Measurements from ENCODE around the gene KCNQ1OT1. TPM values are rescaled to one million over a fixed set of nuclear protein-coding genes. Genes with fewer than 3 reads are reported as not detected.

The KCNQ1OT1 gene
- total and polyA plus RNA-seq, 2 experiments from 2014 or later = 3.1 to 7.9 TPM

- H3K9me3 ChIP-seq (ENCODE audit: low read depth) = peaks cover 76% of the 10 kb centered on the region
- H3K27ac ChIP-seq = no peak overlapping the region
- H3K79me2 ChIP-seq = no peaks in the 10 kb centered on the region
- H3K9me2 ChIP-seq (replicated peaks; ENCODE audit: insufficient read depth) = no peaks in the 10 kb centered on the region
- no peak overlapping the region for H3K4me2 ChIP-seq
- H4K20me1 ChIP-seq (ENCODE audit: insufficient read depth, poor library complexity, severe bottlenecking) = no peaks in the 10 kb centered on the region
- DNase-seq (ENCODE audit: low spot score) = no peak
- TF ChIP-seq EZH2 (IDR thresholded peaks at IDR 0.05; ENCODE audit: borderline replicate concordance) (no peak), EZH2phosphoT487 (IDR thresholded peaks at IDR 0.05; ENCODE audit: low read depth, severe bottlenecking, unreplicated experiment) (no peak)
- TF ChIP-seq, protein P1, sequence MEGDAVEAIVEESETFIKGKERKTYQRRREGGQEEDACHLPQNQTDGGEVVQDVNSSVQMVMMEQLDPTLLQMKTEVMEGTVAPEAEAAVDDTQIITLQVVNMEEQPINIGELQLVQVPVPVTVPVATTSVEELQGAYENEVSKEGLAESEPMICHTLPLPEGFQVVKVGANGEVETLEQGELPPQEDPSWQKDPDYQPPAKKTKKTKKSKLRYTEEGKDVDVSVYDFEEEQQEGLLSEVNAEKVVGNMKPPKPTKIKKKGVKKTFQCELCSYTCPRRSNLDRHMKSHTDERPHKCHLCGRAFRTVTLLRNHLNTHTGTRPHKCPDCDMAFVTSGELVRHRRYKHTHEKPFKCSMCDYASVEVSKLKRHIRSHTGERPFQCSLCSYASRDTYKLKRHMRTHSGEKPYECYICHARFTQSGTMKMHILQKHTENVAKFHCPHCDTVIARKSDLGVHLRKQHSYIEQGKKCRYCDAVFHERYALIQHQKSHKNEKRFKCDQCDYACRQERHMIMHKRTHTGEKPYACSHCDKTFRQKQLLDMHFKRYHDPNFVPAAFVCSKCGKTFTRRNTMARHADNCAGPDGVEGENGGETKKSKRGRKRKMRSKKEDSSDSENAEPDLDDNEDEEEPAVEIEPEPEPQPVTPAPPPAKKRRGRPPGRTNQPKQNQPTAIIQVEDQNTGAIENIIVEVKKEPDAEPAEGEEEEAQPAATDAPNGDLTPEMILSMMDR (IDR thresholded peaks at IDR 0.05; ENCODE audit: poor library complexity) = no peak
- WGBS (ENCODE audit: low lambda C conversion rate, missing lambda C conversion rate) = 95% methylated on average over 6 of the region's 6 CpGs
- no peak overlapping the region for H3K4me3 ChIP-seq
- no peaks in the 10 kb centered on the region for H3K36me3 ChIP-seq (replicated peaks; ENCODE audit: insufficient read depth, low read depth)
- no peaks in the 10 kb centered on the region for H3K4me1 ChIP-seq (ENCODE audit: insufficient read depth)
- no peaks in the 10 kb centered on the region for H3K27me3 ChIP-seq
- H2AFZ ChIP-seq = no peak overlapping the region
Observed at GRCh38 chr11:2647953-2648352, 51.8 kb downstream of the KCNQ1OT1 start.

DNA sequence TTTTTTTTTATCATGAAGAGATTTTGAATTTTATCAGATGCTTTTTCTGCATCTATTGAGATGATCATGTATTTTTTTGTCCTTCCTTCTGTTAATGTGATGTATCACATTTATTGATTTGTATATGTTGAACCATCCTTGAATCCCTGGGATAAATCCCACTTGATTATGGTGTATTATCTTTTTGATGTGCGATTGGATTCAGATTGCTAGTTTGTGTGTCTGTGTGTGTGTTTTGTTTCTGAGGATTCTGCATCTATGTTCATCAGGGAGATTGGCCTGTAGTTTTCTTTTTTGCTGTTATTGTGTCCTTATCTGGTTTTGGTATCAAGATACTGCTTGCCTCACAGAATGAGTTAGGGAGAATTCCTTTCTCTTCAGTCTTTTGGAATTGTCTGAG lies 52.6 kb downstream of the KCNQ1OT1 start:
- Histone ChIP-seq H3K4me2 (no peak overlapping the region), H3K4me3 (no peak overlapping the region), H3K27ac (no peak overlapping the region), H3K4me1 (ENCODE audit: insufficient read depth) (no peaks in the 10 kb centered on the region), H3K79me2 (no peaks in the 10 kb centered on the region), H3K9me2 (replicated peaks; ENCODE audit: insufficient read depth) (no peaks in the 10 kb centered on the region), H3K9me3 (ENCODE audit: low read depth) (peaks cover 83% of the 10 kb centered on the region), H4K20me1 (ENCODE audit: insufficient read depth, poor library complexity, severe bottlenecking) (no peaks in the 10 kb centered on the region), H2AFZ (no peak overlapping the region), H3K36me3 (replicated peaks; ENCODE audit: insufficient read depth, low read depth) (no peaks in the 10 kb centered on the region), H3K27me3 (no peaks in the 10 kb centered on the region)
- DNase-seq (ENCODE audit: low spot score) = no peak
- TF ChIP-seq EZH2 (IDR thresholded peaks at IDR 0.05; ENCODE audit: borderline replicate concordance) (no peak), EZH2phosphoT487 (IDR thresholded peaks at IDR 0.05; ENCODE audit: low read depth, severe bottlenecking, unreplicated experiment) (no peak)
- TF ChIP-seq, protein P1 (IDR thresholded peaks at IDR 0.05; ENCODE audit: poor library complexity) = no peak
- whole genome bisulfite sequencing (ENCODE audit: low lambda C conversion rate, missing lambda C conversion rate) = 97% methylated on average over 1 of the region's 1 CpG

- TF ChIP-seq, protein P1 (IDR thresholded peaks at IDR 0.05; ENCODE audit: poor library complexity) = no peak
- TF ChIP-seq EZH2 (IDR thresholded peaks at IDR 0.05; ENCODE audit: borderline replicate concordance) (no peak), EZH2phosphoT487 (IDR thresholded peaks at IDR 0.05; ENCODE audit: low read depth, severe bottlenecking, unreplicated experiment) (no peak)
- Histone ChIP-seq H3K4me3 (no peak overlapping the region), H3K4me1 (ENCODE audit: insufficient read depth) (no peaks in the 10 kb centered on the region), H3K79me2 (no peaks in the 10 kb centered on the region), H4K20me1 (ENCODE audit: insufficient read depth, poor library complexity, severe bottlenecking) (no peaks in the 10 kb centered on the region), H2AFZ (no peak overlapping the region), H3K4me2 (no peak overlapping the region), H3K9me3 (ENCODE audit: low read depth) (peaks cover 83% of the 10 kb centered on the region), H3K9me2 (replicated peaks; ENCODE audit: insufficient read depth) (no peaks in the 10 kb centered on the region), H3K27ac (no peak overlapping the region), H3K27me3 (no peaks in the 10 kb centered on the region), H3K36me3 (replicated peaks; ENCODE audit: insufficient read depth, low read depth) (no peaks in the 10 kb centered on the region)
- WGBS (ENCODE audit: low lambda C conversion rate, missing lambda C conversion rate) = 90% methylated on average over 1 of the region's 1 CpG
- no peak for DNase-seq (ENCODE audit: low spot score)
Observed at GRCh38 chr11:2645779-2646118, 54.0 kb downstream of the KCNQ1OT1 start.

Data from hepatocyte (in vitro differentiated cells).